ENCODE data around the gene BCDIN3D.
"Not testable (repeated sequence)": the region's sequence is repeated elsewhere in the genome, so short reads cannot be mapped to it uniquely, and the experiment has no call there.

Gene BCDIN3D

DNA sequence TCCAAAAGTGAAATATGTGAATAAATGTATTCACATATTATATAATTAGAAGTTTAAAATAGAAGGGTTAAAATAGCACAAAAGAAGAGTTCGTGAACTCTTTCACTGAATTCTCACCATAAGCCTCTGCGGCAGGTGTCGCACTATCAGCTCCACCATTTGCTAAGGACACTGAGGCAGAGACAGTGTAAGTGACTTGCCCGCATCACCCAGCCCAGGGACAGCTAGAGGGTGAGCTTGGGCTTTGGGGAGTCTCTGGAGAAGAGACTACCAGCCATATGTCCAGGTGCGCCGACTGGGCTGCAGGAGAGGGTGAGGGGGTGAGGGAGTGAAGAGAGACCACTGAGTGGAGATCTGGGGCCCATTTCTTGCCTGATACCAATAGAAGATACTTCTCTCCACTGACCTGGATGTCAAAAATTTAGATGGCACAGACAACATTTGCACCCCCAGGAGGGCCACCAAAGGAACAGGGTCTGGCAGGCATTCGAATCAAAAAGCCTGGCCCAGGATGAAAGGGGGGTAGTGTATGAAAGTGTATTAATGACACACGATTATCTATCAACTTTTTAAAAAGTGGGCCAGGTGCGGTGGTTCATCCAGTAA is 32.3 kb upstream of the BCDIN3D start:
- Histone ChIP-seq H3K9ac (ENCODE audit: low read length) (no peak overlapping the region), H3K4me3 (ENCODE audit: low read length) (no peak overlapping the region), H3K27me3 (replicated peaks; ENCODE audit: control insufficient read depth, insufficient read depth, low read length) (no peaks in the 10 kb centered on the region), H3K9me3 (ENCODE audit: control insufficient read depth, low read length) (no peaks in the 10 kb centered on the region), H3K36me3 (ENCODE audit: control insufficient read depth, insufficient read depth, low read length, severe bottlenecking) (no peaks in the 10 kb centered on the region), H3K4me1 (ENCODE audit: control insufficient read depth, insufficient read depth, low read length) (peaks cover 23% of the 10 kb centered on the region)
- DNase-seq (ENCODE audit: low read depth): no peak

DNA sequence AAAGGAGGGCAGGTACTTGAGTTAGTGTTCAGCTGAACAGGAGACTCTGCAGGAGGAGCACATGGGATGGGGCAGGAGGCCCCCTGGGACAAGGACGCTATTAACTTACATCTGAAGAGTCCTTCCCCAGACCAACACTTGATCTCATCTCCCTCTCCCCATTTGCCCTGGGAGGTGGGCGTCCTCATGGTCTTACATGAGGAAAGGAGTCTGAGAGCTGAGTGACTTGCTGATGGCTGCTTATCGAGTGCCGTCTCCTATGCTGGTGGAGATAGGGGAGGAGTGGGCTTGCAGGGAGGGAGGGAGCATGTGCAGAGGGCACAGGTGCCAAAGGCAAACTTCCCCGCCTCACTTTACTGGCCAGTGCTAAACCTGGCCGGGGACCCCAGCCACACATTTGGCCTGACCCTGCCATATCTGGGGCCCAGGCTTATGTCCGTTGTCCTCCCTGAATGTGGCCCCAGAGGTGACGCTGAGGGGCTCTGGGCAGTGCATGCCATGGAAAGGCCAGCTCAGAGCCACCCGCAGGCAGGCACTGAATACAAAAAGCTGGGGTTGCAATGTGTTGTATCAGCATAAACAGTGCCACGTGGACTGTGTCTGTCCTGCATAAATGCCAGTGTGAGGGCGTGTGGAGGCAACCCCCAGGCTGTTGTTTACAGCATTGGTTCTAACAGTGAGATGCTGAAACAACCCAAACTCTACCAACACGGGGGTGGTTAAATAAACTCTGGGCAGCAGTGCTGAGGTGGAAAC is 31.4 kb upstream of the BCDIN3D start:
- H3K9ac ChIP-seq (ENCODE audit: low read length): no peak overlapping the region
- H3K4me1 ChIP-seq (ENCODE audit: control insufficient read depth, insufficient read depth, low read length): peaks cover 30% of the 10 kb centered on the region
- no peaks in the 10 kb centered on the region for H3K27me3 ChIP-seq (replicated peaks; ENCODE audit: control insufficient read depth, insufficient read depth, low read length)
- no peaks in the 10 kb centered on the region for H3K9me3 ChIP-seq (ENCODE audit: control insufficient read depth, low read length)
- H3K4me3 ChIP-seq (ENCODE audit: low read length): no peak overlapping the region
- peak; percentile 45 for DNase-seq (ENCODE audit: low read depth)
- H3K36me3 ChIP-seq (ENCODE audit: control insufficient read depth, insufficient read depth, low read length, severe bottlenecking): no peaks in the 10 kb centered on the region

DNA sequence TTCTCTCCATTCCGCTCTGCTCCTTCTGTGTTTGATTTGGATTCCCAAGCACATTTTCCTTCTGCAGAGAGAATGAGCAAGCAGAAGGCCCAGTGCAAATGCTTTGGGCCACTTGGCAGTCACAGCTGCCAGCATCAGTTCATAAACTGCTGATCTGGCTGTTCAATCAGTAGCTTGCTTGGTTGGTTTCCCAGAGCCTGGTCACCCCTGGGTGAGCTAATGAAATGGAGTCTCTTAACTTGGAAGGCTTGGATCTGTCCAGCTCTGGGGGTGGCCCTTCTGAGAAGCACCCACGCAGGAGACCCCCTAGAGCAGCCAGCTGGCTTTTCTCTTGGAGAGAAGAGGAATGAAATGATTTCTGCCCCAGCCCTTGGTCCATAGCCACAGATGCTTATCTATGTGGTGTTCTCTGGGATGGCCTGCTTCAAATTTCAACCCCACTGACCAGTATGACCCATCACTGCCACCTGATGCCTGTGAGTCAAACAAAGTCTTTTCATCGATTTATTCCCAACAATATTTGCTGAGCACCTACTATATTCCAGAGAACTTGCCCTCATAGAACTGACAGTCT is 30.5 kb upstream of the BCDIN3D start:
- Histone ChIP-seq H3K9ac (ENCODE audit: low read length) (peak overlapping the region; percentile 40), H3K4me1 (ENCODE audit: control insufficient read depth, insufficient read depth, low read length) (peaks cover 37% of the 10 kb centered on the region), H3K36me3 (ENCODE audit: control insufficient read depth, insufficient read depth, low read length, severe bottlenecking) (no peaks in the 10 kb centered on the region), H3K4me3 (ENCODE audit: low read length) (peak overlapping the region; percentile 7), H3K9me3 (ENCODE audit: control insufficient read depth, low read length) (no peaks in the 10 kb centered on the region), H3K27me3 (replicated peaks; ENCODE audit: control insufficient read depth, insufficient read depth, low read length) (no peaks in the 10 kb centered on the region)
- peak; percentile 32 for DNase-seq (ENCODE audit: low read depth)

DNA sequence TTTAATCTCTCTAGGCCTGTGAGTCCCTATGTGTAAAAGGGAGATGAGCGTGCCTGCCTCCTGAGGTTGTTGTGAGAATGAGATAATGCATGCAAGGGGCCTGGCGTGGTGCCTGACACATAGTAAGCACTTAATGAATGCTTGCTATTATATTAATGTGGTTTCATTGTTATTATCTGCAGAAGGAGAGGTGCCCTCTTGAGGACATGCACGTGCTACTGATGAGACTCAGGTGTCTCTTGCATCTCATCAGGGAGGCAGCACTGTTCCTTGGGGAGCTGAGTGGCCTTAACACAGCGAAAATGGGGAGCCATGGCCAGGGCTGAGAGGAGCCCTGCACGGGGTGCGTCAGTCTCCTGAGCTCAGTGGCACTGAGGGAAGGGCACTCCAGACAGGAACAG is 29.9 kb upstream of the BCDIN3D start:
- H3K27me3 ChIP-seq (replicated peaks; ENCODE audit: control insufficient read depth, insufficient read depth, low read length): no peaks in the 10 kb centered on the region

DNA sequence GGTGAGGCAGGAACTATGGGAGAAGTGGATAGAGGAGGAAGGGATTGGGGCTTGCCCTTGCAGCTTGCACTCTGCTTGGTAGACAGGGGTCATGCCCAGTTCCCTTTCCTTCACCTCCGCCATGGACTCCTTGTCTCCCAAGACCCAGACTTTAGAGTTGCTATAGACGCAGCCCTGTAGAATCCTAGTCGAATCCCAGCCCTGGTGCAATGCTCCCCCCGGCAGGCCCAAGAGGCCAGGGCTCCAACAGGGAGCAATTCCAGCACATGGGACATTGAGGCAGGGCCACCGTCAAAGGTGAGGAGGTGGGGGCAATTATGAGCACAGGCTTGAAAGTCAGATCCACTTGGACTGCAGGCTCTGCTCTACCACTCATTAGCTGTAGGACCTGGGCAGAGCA is 29.5 kb upstream of the BCDIN3D start:
- H3K27me3 ChIP-seq (replicated peaks; ENCODE audit: control insufficient read depth, insufficient read depth, low read length): no peaks in the 10 kb centered on the region
- H3K9me3 ChIP-seq (ENCODE audit: control insufficient read depth, low read length): no peaks in the 10 kb centered on the region
- H3K9ac ChIP-seq (ENCODE audit: low read length): no peak overlapping the region
- no peak for DNase-seq (ENCODE audit: low read depth)
- H3K36me3 ChIP-seq (ENCODE audit: control insufficient read depth, insufficient read depth, low read length, severe bottlenecking): no peaks in the 10 kb centered on the region
- H3K4me1 ChIP-seq (ENCODE audit: control insufficient read depth, insufficient read depth, low read length): peaks cover 47% of the 10 kb centered on the region
- H3K4me3 ChIP-seq (ENCODE audit: low read length): no peak overlapping the region

More for the DNA sequence above, 29.9 kb upstream of the BCDIN3D start:
- H3K4me1 ChIP-seq (ENCODE audit: control insufficient read depth, insufficient read depth, low read length): peaks cover 43% of the 10 kb centered on the region
- peak overlapping the region; percentile 40 for H3K9ac ChIP-seq (ENCODE audit: low read length)
- no peaks in the 10 kb centered on the region for H3K36me3 ChIP-seq (ENCODE audit: control insufficient read depth, insufficient read depth, low read length, severe bottlenecking)
- no peak for DNase-seq (ENCODE audit: low read depth)
- no peaks in the 10 kb centered on the region for H3K9me3 ChIP-seq (ENCODE audit: control insufficient read depth, low read length)
- peak overlapping the region; percentile 7 for H3K4me3 ChIP-seq (ENCODE audit: low read length)

DNA sequence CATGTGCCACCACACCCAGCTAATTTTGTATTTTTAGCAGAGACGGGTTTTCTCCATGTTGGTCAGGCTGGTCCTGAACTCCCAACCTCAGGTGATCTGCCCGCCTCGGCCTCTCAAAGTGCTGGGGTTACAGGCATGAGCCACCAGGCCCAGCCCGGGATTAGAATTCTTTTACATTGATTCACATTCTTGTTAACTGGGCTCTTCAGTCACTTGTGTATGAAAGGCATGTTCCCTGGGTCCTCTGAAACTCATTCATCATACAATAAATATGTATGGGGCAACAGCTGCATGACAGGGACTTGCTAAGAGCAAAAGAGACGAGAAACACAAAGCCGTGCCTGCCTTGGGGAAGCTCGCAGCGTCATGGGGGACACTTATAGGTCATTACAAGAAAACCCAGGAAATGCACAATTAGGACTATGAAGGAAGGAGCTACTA is 28.9 kb upstream of the BCDIN3D start:
- not testable (repeated sequence) for H3K9ac ChIP-seq (ENCODE audit: low read length); H3K27me3 ChIP-seq (replicated peaks; ENCODE audit: control insufficient read depth, insufficient read depth, low read length); H3K9me3 ChIP-seq (ENCODE audit: control insufficient read depth, low read length); H3K36me3 ChIP-seq (ENCODE audit: control insufficient read depth, insufficient read depth, low read length, severe bottlenecking); H3K4me3 ChIP-seq (ENCODE audit: low read length)
- peaks cover 47% of the 10 kb centered on the region for H3K4me1 ChIP-seq (ENCODE audit: control insufficient read depth, insufficient read depth, low read length)
- peak; percentile 25 for DNase-seq (ENCODE audit: low read depth)

DNA sequence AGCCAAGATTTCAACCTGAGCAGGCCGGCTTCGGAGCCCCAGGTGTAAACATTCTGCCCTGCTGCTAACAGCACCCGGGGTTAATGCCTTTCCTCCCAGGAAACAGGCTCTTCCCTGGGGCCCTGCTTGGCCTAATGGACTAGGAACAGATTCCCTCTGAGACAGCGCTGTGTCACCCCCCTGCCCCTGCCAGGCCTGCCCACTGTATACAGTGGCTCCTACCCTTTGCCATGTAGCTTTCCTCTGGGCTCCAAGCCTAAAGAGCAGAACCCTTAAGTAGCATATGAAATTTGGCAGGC is 28.3 kb upstream of the BCDIN3D start:
- no peaks in the 10 kb centered on the region for H3K9me3 ChIP-seq (ENCODE audit: control insufficient read depth, low read length)
- no peak overlapping the region for H3K4me3 ChIP-seq (ENCODE audit: low read length)
- DNase-seq (ENCODE audit: low read depth): no peak
- H3K36me3 ChIP-seq (ENCODE audit: control insufficient read depth, insufficient read depth, low read length, severe bottlenecking): no peaks in the 10 kb centered on the region
- H3K4me1 ChIP-seq (ENCODE audit: control insufficient read depth, insufficient read depth, low read length): peaks cover 47% of the 10 kb centered on the region
- H3K9ac ChIP-seq (ENCODE audit: low read length): no peak overlapping the region
- H3K27me3 ChIP-seq (replicated peaks; ENCODE audit: control insufficient read depth, insufficient read depth, low read length): peaks cover 4% of the 10 kb centered on the region

DNA sequence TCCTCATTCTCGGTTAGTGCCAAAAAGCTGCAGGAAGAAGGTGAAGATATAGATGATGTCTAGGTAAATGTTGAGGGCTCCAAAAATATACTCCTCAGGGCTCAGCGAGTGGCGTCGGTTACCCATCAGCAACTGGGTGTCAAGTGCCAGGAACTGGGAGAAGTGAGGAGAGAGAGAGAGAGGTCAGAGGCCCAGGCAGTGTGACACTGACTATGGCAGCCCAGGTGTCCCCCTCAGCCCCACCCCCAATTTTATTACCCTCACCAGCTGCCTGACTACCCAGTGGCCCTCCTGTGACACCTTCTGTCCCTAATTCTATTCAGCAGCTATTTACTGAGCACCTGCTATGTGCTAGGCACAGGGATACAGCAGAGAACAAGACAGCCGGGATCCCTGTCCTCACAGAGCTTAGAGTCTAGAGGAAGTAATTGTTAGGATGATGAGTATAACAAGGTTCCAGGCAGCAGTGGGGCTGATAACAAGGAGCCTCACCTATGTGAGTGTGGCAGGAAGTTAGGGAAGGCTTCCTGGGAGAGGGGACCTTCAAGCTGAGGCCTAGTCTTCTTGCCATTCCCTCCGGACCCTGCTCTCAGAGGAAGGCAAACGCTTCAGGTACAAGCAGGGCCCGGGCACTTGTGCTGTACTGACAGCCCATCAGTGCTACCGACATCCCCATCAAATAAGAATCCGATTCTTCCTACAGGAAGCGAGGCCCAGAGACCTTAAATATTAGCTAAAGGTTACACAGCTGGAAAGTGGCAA is 27.8 kb upstream of the BCDIN3D start:
- Histone ChIP-seq H3K4me1 (ENCODE audit: control insufficient read depth, insufficient read depth, low read length) (peaks cover 47% of the 10 kb centered on the region), H3K36me3 (ENCODE audit: control insufficient read depth, insufficient read depth, low read length, severe bottlenecking) (no peaks in the 10 kb centered on the region), H3K9ac (ENCODE audit: low read length) (no peak overlapping the region), H3K9me3 (ENCODE audit: control insufficient read depth, low read length) (no peaks in the 10 kb centered on the region), H3K4me3 (ENCODE audit: low read length) (no peak overlapping the region), H3K27me3 (replicated peaks; ENCODE audit: control insufficient read depth, insufficient read depth, low read length) (peaks cover 8% of the 10 kb centered on the region)
- DNase-seq (ENCODE audit: low read depth): no peak

DNA sequence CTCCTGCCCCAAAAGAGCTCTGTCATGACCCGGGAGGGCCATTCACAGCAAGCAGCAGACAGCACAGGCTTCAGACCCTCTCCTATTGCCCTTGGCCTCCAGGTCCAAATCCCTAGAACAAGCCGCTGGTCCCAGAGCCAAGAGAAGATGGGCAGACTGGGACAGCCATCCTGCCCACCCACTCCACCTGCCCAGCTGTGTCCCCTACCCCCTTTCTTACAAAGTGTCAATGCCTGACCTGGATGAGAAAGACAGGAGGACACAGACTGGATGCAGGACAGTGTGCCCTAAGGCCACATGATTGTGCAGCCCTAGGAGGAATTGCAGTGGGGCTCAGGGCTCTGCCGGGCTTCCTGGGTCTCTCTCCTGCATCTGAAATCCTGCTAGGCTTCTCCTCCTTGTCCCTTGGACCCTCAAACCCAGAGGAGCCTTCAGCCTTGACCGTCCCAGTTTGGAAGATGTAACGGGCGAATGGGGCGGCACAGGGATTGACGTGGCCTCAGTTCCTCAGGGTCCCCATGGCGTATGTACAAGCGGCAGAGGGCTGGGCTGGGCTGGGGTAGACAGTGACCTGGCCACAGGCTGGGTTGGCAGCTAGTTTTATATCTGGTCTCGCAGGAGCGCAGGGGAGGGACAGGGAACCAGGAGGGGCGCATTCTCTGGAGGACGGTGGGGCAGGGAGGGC is 27.1 kb upstream of the BCDIN3D start:
- Histone ChIP-seq H3K9ac (ENCODE audit: low read length) (peak overlapping the region; percentile 33), H3K4me3 (ENCODE audit: low read length) (no peak overlapping the region), H3K36me3 (ENCODE audit: control insufficient read depth, insufficient read depth, low read length, severe bottlenecking) (no peaks in the 10 kb centered on the region), H3K9me3 (ENCODE audit: control insufficient read depth, low read length) (no peaks in the 10 kb centered on the region), H3K4me1 (ENCODE audit: control insufficient read depth, insufficient read depth, low read length) (peaks cover 47% of the 10 kb centered on the region), H3K27me3 (replicated peaks; ENCODE audit: control insufficient read depth, insufficient read depth, low read length) (peaks cover 13% of the 10 kb centered on the region)
- DNase-seq (ENCODE audit: low read depth): no peak

DNA sequence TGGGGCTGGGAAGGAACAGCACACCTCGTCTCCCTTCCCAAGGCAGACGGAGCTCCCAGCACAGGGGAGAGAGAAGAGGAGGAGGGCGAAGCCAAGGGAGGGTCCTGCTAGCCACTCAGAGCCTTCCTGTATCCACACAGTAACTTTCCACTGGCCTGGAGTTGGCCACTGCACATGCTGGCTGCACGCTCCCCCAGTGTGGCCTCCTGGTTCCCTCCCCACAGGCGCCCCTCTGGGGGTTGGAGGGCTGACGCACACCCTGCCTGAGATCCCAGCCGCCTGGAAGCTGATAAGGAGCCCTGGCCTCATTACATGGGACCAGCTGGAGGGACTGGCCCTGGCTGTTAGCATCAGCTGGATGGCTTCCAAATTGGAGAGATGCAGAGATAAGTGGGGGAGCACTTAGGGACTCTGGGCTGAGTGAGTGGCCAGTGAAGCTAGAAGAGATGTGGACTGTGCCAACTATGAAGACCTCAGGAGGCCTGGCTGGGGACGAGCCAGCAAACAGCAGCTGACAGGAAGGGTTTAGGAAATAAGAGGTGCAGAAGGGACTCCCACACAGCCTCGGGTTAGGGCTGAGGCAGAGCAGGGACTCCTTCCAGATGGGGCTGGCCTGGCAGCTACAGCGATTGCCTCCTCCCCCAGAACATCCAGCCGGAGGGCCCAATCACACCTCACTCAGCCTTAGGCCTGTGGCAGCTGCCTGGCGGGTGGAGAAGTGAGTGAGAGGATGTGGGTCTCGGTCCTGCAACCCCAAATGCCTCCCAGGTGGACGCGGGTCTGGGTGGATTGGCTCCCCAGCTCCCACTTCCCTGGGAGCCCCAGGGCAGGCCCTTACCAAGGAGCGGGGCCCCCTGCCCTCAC is 26.3 kb upstream of the BCDIN3D start:
- Histone ChIP-seq H3K9ac (ENCODE audit: low read length) (peak overlapping the region; percentile 44), H3K36me3 (ENCODE audit: control insufficient read depth, insufficient read depth, low read length, severe bottlenecking) (no peaks in the 10 kb centered on the region), H3K4me1 (ENCODE audit: control insufficient read depth, insufficient read depth, low read length) (peaks cover 47% of the 10 kb centered on the region), H3K9me3 (ENCODE audit: control insufficient read depth, low read length) (no peaks in the 10 kb centered on the region), H3K27me3 (replicated peaks; ENCODE audit: control insufficient read depth, insufficient read depth, low read length) (peaks cover 18% of the 10 kb centered on the region), H3K4me3 (ENCODE audit: low read length) (no peak overlapping the region)
- DNase-seq (ENCODE audit: low read depth): peak; percentile 97

All from adipocyte (in vitro differentiated cells).